ENCODE results near the gene FGF14. TPM values are rescaled to one million over a fixed set of nuclear protein-coding genes. Genes with fewer than 3 reads are reported as not detected.

Gene FGF14
- total and polyA plus RNA-seq, 2 experiments from 2014 or later: 0.73 TPM; not detected in 1

GRCh38 chr13:102326381-102327118 is 75.3 kb downstream of the FGF14 start:
- no peak for DNase-seq (ENCODE audit: low spot score)
- WGBS (ENCODE audit: low lambda C conversion rate, missing lambda C conversion rate): 78% methylated on average over 2 of the region's 2 CpGs
- no peaks in the 10 kb centered on the region for H3K27me3 ChIP-seq
- H3K9me2 ChIP-seq (replicated peaks; ENCODE audit: insufficient read depth): no peaks in the 10 kb centered on the region
- TF ChIP-seq CTCF (IDR thresholded peaks at IDR 0.05; ENCODE audit: poor library complexity) (no peak), EZH2phosphoT487 (IDR thresholded peaks at IDR 0.05; ENCODE audit: low read depth, severe bottlenecking, unreplicated experiment) (no peak), EZH2 (IDR thresholded peaks at IDR 0.05; ENCODE audit: borderline replicate concordance) (no peak)
- no peaks in the 10 kb centered on the region for H3K36me3 ChIP-seq (replicated peaks; ENCODE audit: insufficient read depth, low read depth)
- no peak overlapping the region for H3K27ac ChIP-seq
- no peaks in the 10 kb centered on the region for H3K4me1 ChIP-seq (ENCODE audit: insufficient read depth)
- no peak overlapping the region for H2AFZ ChIP-seq
- H4K20me1 ChIP-seq (ENCODE audit: insufficient read depth, poor library complexity, severe bottlenecking): no peaks in the 10 kb centered on the region
- H3K79me2 ChIP-seq: no peaks in the 10 kb centered on the region
- no peak overlapping the region for H3K4me3 ChIP-seq
- H3K4me2 ChIP-seq: no peak overlapping the region
- no peaks in the 10 kb centered on the region for H3K9me3 ChIP-seq (ENCODE audit: low read depth)

- Histone ChIP-seq H3K9me2 (replicated peaks; ENCODE audit: insufficient read depth) (no peaks in the 10 kb centered on the region), H2AFZ (no peak overlapping the region), H4K20me1 (ENCODE audit: insufficient read depth, poor library complexity, severe bottlenecking) (no peaks in the 10 kb centered on the region), H3K9me3 (ENCODE audit: low read depth) (no peaks in the 10 kb centered on the region), H3K27me3 (no peaks in the 10 kb centered on the region), H3K4me3 (no peak overlapping the region), H3K4me2 (no peak overlapping the region), H3K79me2 (no peaks in the 10 kb centered on the region), H3K36me3 (replicated peaks; ENCODE audit: insufficient read depth, low read depth) (no peaks in the 10 kb centered on the region), H3K4me1 (ENCODE audit: insufficient read depth) (no peaks in the 10 kb centered on the region), H3K27ac (no peak overlapping the region)
- TF ChIP-seq CTCF (IDR thresholded peaks at IDR 0.05; ENCODE audit: poor library complexity): no peak
- TF ChIP-seq EZH2phosphoT487 (IDR thresholded peaks at IDR 0.05; ENCODE audit: low read depth, severe bottlenecking, unreplicated experiment): no peak
- no peak for TF ChIP-seq EZH2 (IDR thresholded peaks at IDR 0.05; ENCODE audit: borderline replicate concordance)
- WGBS (ENCODE audit: low lambda C conversion rate, missing lambda C conversion rate): 63% methylated on average over 5 of the region's 5 CpGs
- no peak for DNase-seq (ENCODE audit: low spot score)
Observed at GRCh38 chr13:102325321-102325720, 76.5 kb downstream of the FGF14 start.

- no peaks in the 10 kb centered on the region for H3K9me3 ChIP-seq (ENCODE audit: low read depth)
- no peak overlapping the region for H3K4me2 ChIP-seq
- no peaks in the 10 kb centered on the region for H3K36me3 ChIP-seq (replicated peaks; ENCODE audit: insufficient read depth, low read depth)
- no peaks in the 10 kb centered on the region for H3K9me2 ChIP-seq (replicated peaks; ENCODE audit: insufficient read depth)
- TF ChIP-seq EZH2 (IDR thresholded peaks at IDR 0.05; ENCODE audit: borderline replicate concordance) (no peak), EZH2phosphoT487 (IDR thresholded peaks at IDR 0.05; ENCODE audit: low read depth, severe bottlenecking, unreplicated experiment) (no peak), CTCF (IDR thresholded peaks at IDR 0.05; ENCODE audit: poor library complexity) (no peak)
- H3K4me3 ChIP-seq: no peak overlapping the region
- H3K79me2 ChIP-seq: no peaks in the 10 kb centered on the region
- no peak overlapping the region for H2AFZ ChIP-seq
- no peaks in the 10 kb centered on the region for H3K27me3 ChIP-seq
- no peaks in the 10 kb centered on the region for H3K4me1 ChIP-seq (ENCODE audit: insufficient read depth)
- H3K27ac ChIP-seq: no peak overlapping the region
- no peaks in the 10 kb centered on the region for H4K20me1 ChIP-seq (ENCODE audit: insufficient read depth, poor library complexity, severe bottlenecking)
- DNase-seq (ENCODE audit: low spot score): no peak
- 78% methylated on average over 1 of the region's 1 CpG for WGBS (ENCODE audit: low lambda C conversion rate, missing lambda C conversion rate)
Observed at GRCh38 chr13:102323505-102323904, 78.3 kb downstream of the FGF14 start.
